Measurements from ENCODE around the gene SLC17A6.

Gene SLC17A6

GRCh38 chr11:22389526-22390282 lies 51.5 kb downstream of the SLC17A6 start:
- TF ChIP-seq CTCF (IDR thresholded peaks at IDR 0.05; ENCODE audit: insufficient read depth, low read length, poor library complexity, severe bottlenecking) = no peak
- Histone ChIP-seq H3K36me3 (ENCODE audit: control insufficient read depth, insufficient read depth, low read length) (no peaks in the 10 kb centered on the region), H3K27me3 (replicated peaks; ENCODE audit: control insufficient read depth, insufficient read depth, low read length) (no peaks in the 10 kb centered on the region), H3K4me3 (replicated peaks; ENCODE audit: low read depth, low read length) (no peak overlapping the region)
- no peak for DNase-seq (ENCODE audit: extremely low read depth, insufficient read length)

GRCh38 chr11:22390283-22390655 lies 52.1 kb downstream of the SLC17A6 start:
- no peak for DNase-seq (ENCODE audit: extremely low read depth, insufficient read length)
- Histone ChIP-seq H3K4me3 (replicated peaks; ENCODE audit: low read depth, low read length) (no peak overlapping the region), H3K36me3 (ENCODE audit: control insufficient read depth, insufficient read depth, low read length) (no peaks in the 10 kb centered on the region), H3K27me3 (replicated peaks; ENCODE audit: control insufficient read depth, insufficient read depth, low read length) (no peaks in the 10 kb centered on the region)
- TF ChIP-seq CTCF (IDR thresholded peaks at IDR 0.05; ENCODE audit: insufficient read depth, low read length, poor library complexity, severe bottlenecking) = no peak

DNA sequence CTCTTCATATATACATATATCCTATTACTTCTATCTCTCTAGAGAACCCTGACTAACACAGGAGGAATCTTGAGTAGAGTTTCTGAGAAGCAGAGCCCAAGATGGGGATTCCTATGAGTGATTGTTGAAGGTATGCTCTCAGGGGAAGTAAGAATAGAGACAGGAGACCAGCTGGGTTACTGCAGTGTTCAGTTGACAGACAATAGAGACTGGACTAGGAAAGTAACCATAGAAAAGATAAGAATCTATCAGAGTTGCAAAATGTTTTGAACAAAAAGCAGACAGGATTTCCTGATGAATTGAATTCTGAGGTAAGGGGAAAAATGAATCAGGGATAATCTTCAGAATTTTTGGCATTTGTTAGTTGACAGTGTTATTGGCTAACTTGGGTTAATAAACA lies 54.4 kb downstream of the SLC17A6 start:
- TF ChIP-seq CTCF (IDR thresholded peaks at IDR 0.05; ENCODE audit: insufficient read depth, low read length, poor library complexity, severe bottlenecking) = no peak
- no peak for DNase-seq (ENCODE audit: extremely low read depth, insufficient read length)
- no peak overlapping the region for H3K4me3 ChIP-seq (replicated peaks; ENCODE audit: low read depth, low read length)
- no peaks in the 10 kb centered on the region for H3K27me3 ChIP-seq (replicated peaks; ENCODE audit: control insufficient read depth, insufficient read depth, low read length)
- no peaks in the 10 kb centered on the region for H3K36me3 ChIP-seq (ENCODE audit: control insufficient read depth, insufficient read depth, low read length)

DNA sequence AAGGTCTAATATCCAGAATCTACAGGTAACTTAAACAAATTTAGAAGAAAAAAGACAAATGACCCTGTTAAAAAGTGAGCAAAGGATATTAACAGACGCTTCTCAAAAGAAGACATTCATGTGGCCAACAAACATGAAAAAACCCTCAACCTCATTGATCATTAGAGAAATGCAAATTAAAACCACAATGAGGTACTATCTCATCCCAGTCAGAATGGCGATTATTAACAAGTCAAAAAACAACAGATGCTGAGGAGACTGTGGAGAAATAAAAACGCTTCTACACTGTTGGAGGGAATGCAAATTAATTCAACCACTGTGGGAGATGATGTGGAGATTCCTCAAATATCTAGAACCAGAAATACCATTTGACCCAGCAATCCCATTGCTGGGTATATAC lies 67.2 kb downstream of the SLC17A6 start:
- no peaks in the 10 kb centered on the region for H3K27me3 ChIP-seq (replicated peaks; ENCODE audit: control insufficient read depth, insufficient read depth, low read length)
- H3K4me3 ChIP-seq (replicated peaks; ENCODE audit: low read depth, low read length) = no peak overlapping the region
- H3K36me3 ChIP-seq (ENCODE audit: control insufficient read depth, insufficient read depth, low read length) = no peaks in the 10 kb centered on the region
- DNase-seq (ENCODE audit: extremely low read depth, insufficient read length) = no peak
- TF ChIP-seq CTCF (IDR thresholded peaks at IDR 0.05; ENCODE audit: insufficient read depth, low read length, poor library complexity, severe bottlenecking) = no peak

DNA sequence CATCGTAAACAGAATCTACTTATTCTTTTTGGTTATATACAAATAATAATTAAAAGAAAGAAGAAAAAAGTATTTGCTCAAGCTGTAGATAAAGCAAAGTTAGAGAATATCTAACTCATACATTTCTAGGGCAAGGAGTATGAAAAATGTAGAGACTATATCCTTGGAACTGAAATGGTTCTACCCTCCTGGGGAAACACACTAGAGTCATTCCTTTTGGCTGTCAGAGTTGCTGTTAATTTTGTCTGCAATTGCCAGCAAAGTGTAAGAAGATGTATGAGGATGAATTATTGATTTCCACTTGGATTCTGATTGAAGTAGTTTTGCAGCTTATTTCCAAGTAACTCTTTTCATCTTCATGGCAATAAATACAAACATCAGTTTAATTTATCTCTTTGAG lies 69.1 kb downstream of the SLC17A6 start:
- no peak for TF ChIP-seq CTCF (IDR thresholded peaks at IDR 0.05; ENCODE audit: insufficient read depth, low read length, poor library complexity, severe bottlenecking)
- no peaks in the 10 kb centered on the region for H3K27me3 ChIP-seq (replicated peaks; ENCODE audit: control insufficient read depth, insufficient read depth, low read length)
- H3K36me3 ChIP-seq (ENCODE audit: control insufficient read depth, insufficient read depth, low read length) = no peaks in the 10 kb centered on the region
- no peak for DNase-seq (ENCODE audit: extremely low read depth, insufficient read length)
- no peak overlapping the region for H3K4me3 ChIP-seq (replicated peaks; ENCODE audit: low read depth, low read length)

GRCh38 chr11:22407921-22408320 lies 69.7 kb downstream of the SLC17A6 start:
- H3K36me3 ChIP-seq (ENCODE audit: control insufficient read depth, insufficient read depth, low read length) = no peaks in the 10 kb centered on the region
- no peak for DNase-seq (ENCODE audit: extremely low read depth, insufficient read length)
- no peaks in the 10 kb centered on the region for H3K27me3 ChIP-seq (replicated peaks; ENCODE audit: control insufficient read depth, insufficient read depth, low read length)
- TF ChIP-seq CTCF (IDR thresholded peaks at IDR 0.05; ENCODE audit: insufficient read depth, low read length, poor library complexity, severe bottlenecking) = no peak
- no peak overlapping the region for H3K4me3 ChIP-seq (replicated peaks; ENCODE audit: low read depth, low read length)
